Lower lobe of right lung (tissue), 2 donors: Measurements from ENCODE around the gene UBA7. TPM values are rescaled to one million over a fixed set of nuclear protein-coding genes. Genes with fewer than 3 reads are reported as not detected.
"Not testable (repeated sequence)": the region's sequence is repeated elsewhere in the genome, so short reads cannot be mapped to it uniquely, and the experiment has no call there.

Source experiments
- ATAC-seq, 2 donors: fragments of 200-7000 bp; cut with Tn5 transposase; one replicate each; pipeline ENCODE4 v1.9.1; 2020 to 2022; ENCODE audit warnings: mild to moderate bottlenecking in 2 of 2, moderate library complexity in 2 of 2
- DNase-seq: peaks from one replicate; pipeline ENCODE4 v3.0.0-alpha.2; 2020
- H3K27ac ChIP-seq: fragments of 200-600 bp; one replicate; pipeline ENCODE4 v1.8.0; 2022
- H3K27me3 ChIP-seq: fragments of 200-600 bp; one replicate; pipeline ENCODE4 v1.8.0; 2022; ENCODE audit warnings: low read depth
- H3K36me3 ChIP-seq: fragments of 200-600 bp; one replicate; pipeline ENCODE4 v1.8.0; 2022; ENCODE audit warnings: mild to moderate bottlenecking
- H3K4me1 ChIP-seq: fragments of 200-600 bp; one replicate; pipeline ENCODE4 v1.8.0; 2022
- H3K4me3 ChIP-seq: fragments of 200-600 bp; one replicate; pipeline ENCODE4 v1.8.0; 2022; ENCODE audit warnings: mild to moderate bottlenecking
- H3K9me3 ChIP-seq: fragments of 200-600 bp; one replicate; pipeline ENCODE4 v1.8.0; 2022
- intact Hi-C: fragments of 100-400 bp; cut with DNase I; formaldehyde crosslinking; loops from one replicate; pipeline ENCODE4 v1.11.0; 2022
- total RNA-seq: library from RNA; stranded (reverse); fragmentation: NEBNext Ultra II Directional; extraction: Animal tissue kit (Norgen Biotek cat#: 25700); gene quantifications from one replicate; pipeline ENCODE4 v1.2.1, GENCODE V29; 2021
- TF ChIP-seq, protein P1 (sequence below): fragments of 200-600 bp; IDR thresholded peaks from one replicate; pipeline ENCODE4 v1.8.0; 2022; ENCODE audit warnings: antibody characterized with exemption, mild to moderate bottlenecking
- donor health status: DM: no; HTN: yes; CAD: no; lungs with severe emphysema.

The UBA7 gene
- total RNA-seq, 1 donor from 2014 or later: 128 TPM

DNA sequence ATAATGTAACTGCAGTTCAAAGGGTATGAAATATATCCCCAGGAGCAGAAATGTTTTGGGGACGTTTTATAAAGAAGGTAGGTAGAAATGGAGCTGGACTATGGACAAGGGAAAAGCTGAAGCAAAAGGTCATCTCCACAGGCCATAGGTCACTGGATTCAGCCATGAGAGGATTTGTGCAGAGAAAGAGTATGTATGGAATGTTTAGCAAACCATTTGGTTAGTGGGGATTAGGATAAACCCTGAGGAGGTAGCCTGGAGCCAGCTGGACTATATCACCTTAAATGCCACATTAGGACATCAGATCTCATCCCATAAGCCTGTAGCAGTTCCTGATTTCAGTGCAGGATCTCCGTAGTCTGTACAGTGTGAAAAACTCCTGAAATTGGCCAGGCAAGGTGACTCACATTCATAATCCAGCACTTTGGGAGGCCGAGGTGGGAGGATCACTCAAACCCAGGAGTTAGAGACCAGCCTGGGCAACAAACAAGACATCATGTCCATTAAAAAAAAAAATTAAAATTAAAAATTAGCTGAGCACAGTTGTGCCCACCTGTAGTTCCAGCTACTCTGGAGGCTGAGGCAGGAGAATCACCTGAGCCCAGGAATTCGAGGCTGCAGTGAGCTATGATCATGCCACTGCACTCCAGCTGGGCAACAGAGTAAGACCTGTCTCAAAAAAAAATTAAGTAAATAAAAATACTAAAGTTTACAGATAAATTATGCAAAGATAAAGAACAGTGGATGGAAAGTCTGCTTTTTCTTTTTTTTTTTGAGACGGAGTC lies 32.1 kb downstream of the UBA7 start:
- TF ChIP-seq, protein P1, sequence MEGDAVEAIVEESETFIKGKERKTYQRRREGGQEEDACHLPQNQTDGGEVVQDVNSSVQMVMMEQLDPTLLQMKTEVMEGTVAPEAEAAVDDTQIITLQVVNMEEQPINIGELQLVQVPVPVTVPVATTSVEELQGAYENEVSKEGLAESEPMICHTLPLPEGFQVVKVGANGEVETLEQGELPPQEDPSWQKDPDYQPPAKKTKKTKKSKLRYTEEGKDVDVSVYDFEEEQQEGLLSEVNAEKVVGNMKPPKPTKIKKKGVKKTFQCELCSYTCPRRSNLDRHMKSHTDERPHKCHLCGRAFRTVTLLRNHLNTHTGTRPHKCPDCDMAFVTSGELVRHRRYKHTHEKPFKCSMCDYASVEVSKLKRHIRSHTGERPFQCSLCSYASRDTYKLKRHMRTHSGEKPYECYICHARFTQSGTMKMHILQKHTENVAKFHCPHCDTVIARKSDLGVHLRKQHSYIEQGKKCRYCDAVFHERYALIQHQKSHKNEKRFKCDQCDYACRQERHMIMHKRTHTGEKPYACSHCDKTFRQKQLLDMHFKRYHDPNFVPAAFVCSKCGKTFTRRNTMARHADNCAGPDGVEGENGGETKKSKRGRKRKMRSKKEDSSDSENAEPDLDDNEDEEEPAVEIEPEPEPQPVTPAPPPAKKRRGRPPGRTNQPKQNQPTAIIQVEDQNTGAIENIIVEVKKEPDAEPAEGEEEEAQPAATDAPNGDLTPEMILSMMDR: no peak
- Histone ChIP-seq H3K36me3 (peaks cover 46% of the 10 kb centered on the region), H3K9me3 (no peaks in the 10 kb centered on the region), H3K27me3 (no peaks in the 10 kb centered on the region), H3K4me3 (no peak overlapping the region), H3K27ac (no peak overlapping the region), H3K4me1 (peaks cover 49% of the 10 kb centered on the region)
- intact Hi-C loops: no loop called here
- ATAC-seq: no peak
- DNase-seq: no peak

DNA sequence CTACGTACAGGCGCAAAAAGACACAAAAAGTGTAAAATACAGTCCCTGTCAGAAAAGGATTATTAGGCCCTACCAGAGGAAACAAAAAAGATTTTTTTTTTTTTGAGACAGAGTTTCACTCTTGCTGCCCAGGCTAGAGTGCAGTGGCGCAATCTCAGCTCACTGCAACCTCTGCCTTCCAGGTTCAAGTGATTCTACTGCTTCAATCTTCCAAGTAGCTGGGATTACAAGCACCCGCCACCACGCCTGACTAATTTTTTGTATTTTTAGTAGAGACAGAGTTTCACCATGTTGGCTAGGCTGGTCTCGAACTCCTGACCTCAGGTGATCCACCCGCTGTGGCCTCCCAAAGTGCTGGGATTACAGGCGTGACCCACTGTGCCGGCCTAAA lies 32.8 kb downstream of the UBA7 start:
- intact Hi-C loops, H3K27ac ChIP-seq, DNase-seq, H3K9me3 ChIP-seq, H3K27me3 ChIP-seq, H3K4me3 ChIP-seq, ATAC-seq: not testable (repeated sequence)
- H3K4me1 ChIP-seq: peaks cover 49% of the 10 kb centered on the region
- peaks cover 46% of the 10 kb centered on the region for H3K36me3 ChIP-seq

DNA sequence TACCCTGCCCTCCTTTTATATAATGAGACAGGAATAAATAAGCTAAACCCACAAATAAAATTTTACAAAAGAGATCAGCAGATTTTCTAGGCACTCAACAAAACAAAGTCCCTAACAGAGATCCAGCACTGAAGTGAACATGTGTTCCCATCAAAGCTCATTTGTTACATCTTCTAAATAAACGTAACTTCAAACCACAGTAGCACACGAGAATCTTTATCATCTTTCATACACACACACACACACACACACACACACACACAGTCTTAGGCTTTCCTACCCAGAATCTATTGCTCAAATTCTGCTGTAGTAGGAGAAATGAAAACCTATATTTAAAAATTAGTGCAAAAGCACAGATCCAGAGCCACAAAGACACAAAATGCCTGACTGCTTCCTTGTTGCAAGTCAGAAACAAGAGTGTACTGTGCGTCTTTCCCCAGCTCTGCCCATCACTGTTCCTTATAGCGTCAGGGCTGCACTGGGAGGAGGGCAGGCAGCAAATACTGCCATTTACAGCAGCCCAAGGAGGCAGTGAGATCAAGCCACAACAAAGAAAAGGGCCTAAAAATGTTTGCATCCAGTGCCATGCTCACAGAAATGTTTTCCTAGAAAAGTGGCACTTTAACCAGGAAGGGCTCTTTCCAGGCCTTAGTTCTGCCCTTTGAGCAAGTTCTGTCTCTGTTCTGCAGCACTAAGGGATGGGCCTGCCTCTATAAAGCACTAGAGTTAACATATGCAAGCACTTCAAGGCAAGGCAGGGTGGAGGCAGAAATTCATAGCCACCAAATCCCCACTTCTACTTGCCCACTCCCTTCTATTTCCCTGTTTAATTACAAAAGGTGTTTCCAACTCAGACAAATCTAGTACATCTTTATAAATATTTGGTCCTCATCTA lies 33.4 kb downstream of the UBA7 start:
- intact Hi-C loops: no loop called here
- peak in 1 of 2 donors; percentile 43 for ATAC-seq

DNA sequence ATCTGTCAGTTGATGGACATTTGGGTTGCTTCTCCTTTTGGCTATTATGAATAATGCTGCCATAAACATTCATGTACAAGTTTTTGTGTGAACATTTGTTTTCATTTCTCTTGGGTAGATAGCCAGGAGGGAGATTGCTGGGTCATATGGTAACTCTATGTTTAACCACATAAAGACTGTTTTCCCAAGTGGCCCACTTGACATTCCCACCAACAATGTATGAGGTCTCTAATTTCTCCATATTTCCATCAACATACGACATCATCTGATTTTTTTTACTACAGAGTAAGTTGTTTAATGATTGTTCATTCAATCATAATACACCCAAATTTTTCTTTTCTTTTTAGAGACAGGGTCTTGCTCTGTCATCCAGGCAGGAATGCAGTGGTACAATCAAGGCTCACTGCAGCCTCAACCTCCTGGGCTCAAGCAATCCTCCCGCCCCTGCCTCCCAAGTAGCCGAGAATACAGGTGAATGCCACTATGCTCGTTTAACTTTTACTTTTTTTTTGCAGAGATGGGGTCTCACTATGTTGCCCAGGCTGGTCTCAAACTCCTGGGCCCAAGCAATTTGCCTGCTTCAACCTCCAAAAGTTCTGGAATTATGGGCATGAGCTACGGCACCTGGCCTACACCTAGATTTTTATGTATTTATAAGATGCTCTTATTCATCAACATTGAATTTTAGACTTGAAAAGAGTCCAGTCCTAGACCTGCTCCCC lies 34.2 kb downstream of the UBA7 start:
- Histone ChIP-seq H3K4me3 (no peak overlapping the region), H3K4me1 (peaks cover 36% of the 10 kb centered on the region), H3K36me3 (peaks cover 56% of the 10 kb centered on the region), H3K27ac (no peak overlapping the region), H3K9me3 (no peaks in the 10 kb centered on the region), H3K27me3 (no peaks in the 10 kb centered on the region)
- ATAC-seq: no peak
- intact Hi-C loops: no loop called here
- DNase-seq: no peak
- TF ChIP-seq, protein P1: no peak

More for the DNA sequence above, 33.4 kb downstream of the UBA7 start:
- DNase-seq: no peak
- H3K4me3 ChIP-seq: no peak overlapping the region
- peaks cover 51% of the 10 kb centered on the region for H3K36me3 ChIP-seq
- no peaks in the 10 kb centered on the region for H3K9me3 ChIP-seq
- H3K27ac ChIP-seq: no peak overlapping the region
- H3K27me3 ChIP-seq: no peaks in the 10 kb centered on the region
- H3K4me1 ChIP-seq: peaks cover 44% of the 10 kb centered on the region
- TF ChIP-seq, protein P1: no peak

DNA sequence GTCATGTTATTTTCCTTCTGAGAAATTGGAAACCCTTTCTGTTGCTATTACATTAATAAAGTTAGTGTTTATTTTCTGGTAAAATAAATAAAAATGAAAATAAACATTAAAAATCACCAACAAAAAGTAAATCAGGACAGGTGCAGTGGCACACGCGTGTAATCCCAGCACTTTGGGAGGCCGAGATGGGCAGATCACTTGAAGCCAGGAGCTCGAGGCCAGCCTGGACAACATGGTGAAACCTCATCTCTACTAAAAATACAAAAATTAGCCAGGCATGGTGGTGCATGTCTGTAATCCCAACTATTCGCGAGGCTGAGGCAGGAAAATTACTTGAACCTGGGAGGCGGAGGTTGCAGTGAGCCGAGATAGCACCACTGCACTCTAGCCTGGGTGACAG lies 37.7 kb downstream of the UBA7 start:
- Histone ChIP-seq H3K4me1 (peaks cover 14% of the 10 kb centered on the region), H3K36me3 (peaks cover 29% of the 10 kb centered on the region)
- H3K27ac ChIP-seq, intact Hi-C loops, H3K9me3 ChIP-seq, H3K4me3 ChIP-seq, H3K27me3 ChIP-seq, DNase-seq, ATAC-seq: not testable (repeated sequence)

DNA sequence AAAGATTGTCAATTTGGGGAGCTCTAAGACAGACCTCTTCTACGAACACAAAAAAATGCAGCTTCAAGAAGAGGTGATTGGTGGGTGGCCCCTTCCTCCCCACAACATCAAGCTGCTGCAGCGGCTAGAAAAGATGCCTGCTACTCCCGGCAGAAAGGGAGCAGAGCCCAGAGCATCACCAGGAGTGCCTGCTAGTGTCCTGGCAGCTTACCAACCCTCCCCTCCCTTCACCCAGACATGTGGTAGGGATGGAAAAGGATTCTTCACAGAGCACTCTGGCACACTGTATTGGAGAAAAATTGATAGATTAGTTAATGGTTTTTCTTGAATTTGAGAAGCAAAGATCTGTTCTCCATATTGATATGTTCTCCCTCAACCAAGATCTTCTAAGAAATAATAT lies 38.2 kb downstream of the UBA7 start:
- H3K4me1 ChIP-seq: peaks cover 12% of the 10 kb centered on the region
- intact Hi-C loops: no loop called here
- TF ChIP-seq, protein P1: no peak
- peaks cover 27% of the 10 kb centered on the region for H3K36me3 ChIP-seq
- H3K27me3 ChIP-seq: no peaks in the 10 kb centered on the region
- DNase-seq (no peak), ATAC-seq (no peak)
- no peak overlapping the region for H3K27ac ChIP-seq
- no peak overlapping the region for H3K4me3 ChIP-seq
- H3K9me3 ChIP-seq: no peaks in the 10 kb centered on the region
